ENCODE data around the gene LRRC59.
"Not testable (repeated sequence)": the region's sequence is repeated elsewhere in the genome, so short reads cannot be mapped to it uniquely, and the experiment has no call there.

Gene LRRC59

DNA sequence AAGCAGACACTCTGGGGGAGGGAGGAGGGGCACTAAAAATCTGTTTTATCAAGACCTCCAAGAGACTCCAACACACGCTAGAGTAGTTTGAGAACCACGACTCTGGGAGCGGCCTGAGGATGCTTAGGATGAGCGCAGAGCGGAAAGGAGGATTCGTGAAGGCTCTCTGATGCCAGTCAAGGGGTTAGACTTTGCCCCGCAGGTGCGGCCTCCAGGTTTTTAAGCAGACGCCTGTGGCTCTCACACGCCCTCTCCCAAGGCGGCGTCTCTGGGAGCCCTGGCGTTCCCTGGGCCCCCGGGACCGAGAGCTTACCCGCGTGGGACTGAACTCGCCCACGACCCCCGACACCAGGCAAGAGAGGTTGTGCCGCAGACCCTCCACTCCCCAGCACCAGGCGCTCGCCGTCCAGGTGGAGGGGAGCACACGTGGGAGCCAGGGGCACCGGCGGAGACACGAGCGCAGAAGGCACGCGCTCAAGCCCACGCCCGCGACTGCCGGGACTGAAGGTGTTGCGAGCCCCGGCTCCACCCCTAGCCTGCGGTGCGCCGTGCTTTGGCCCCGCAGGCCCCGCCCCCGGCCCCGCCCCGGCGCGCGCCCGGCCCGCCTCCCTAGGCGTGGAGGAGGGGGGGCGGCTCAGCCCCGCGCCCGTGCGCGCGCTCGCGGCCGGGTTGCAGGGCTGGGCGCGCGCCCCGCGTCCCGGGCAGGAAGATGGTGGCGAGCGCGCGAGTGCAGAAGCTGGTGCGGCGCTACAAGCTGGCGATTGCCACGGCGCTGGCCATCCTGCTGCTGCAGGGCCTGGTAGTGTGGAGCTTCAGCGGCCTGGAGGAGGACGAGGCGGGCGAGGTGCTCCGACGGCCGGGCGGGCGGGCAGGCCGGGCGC lies 51.7 kb downstream of the LRRC59 start, which contains the start of gene XYLT2:
Gene XYLT2, plus strand, starts transcription at position 695 of the 881 bp plus-strand sequence. Its CDS starts 15 bp downstream, at position 710.
- DNase-seq = peak; percentile 91

- no peak for DNase-seq
Observed at GRCh38 chr17:50344731-50345365, 52.5 kb downstream of the LRRC59 start.

- no peak for DNase-seq
Observed at GRCh38 chr17:50339381-50339780, 57.9 kb downstream of the LRRC59 start.

- DNase-seq = no peak
Observed at GRCh38 chr17:50338645-50339044, 58.7 kb downstream of the LRRC59 start.

- DNase-seq = no peak
Observed at GRCh38 chr17:50337956-50338355, 59.4 kb downstream of the LRRC59 start.

DNA sequence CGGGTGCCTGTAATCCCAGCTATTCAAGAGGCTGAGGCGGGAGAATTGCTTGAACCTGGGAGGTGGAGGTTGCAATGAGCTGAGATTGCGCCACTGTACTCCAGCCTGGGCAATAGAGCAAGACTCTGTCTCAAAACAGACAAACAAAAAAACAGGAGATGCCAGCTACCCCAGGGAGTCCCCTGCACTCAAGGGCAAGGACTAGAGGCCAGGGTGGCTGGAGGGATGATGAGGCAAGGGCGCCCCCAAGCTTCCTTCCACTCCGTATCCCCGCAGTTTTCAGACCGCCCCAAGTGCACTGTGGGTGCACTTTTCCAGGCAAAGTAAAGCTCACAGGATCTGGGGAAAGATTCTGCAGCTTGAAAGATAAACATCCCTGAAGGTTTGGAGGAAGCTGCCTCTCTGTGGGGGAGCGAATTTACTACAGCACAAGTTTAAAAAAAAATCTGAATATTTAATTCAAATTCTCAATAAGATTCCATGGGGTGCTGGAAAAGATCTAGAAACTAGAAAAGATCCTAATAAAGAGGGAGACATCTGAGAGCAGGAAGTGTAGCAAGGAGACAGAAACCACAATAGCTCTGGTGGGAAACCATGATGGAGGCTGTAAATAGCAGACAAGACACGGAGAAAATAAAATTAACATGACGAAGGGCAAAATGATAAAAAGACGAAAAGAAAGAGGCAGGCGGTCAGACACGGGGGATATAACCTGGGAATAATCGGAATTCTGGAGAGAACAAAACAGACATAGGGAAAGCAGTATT lies 63.8 kb downstream of the LRRC59 start:
- DNase-seq = not testable (repeated sequence)

DNA sequence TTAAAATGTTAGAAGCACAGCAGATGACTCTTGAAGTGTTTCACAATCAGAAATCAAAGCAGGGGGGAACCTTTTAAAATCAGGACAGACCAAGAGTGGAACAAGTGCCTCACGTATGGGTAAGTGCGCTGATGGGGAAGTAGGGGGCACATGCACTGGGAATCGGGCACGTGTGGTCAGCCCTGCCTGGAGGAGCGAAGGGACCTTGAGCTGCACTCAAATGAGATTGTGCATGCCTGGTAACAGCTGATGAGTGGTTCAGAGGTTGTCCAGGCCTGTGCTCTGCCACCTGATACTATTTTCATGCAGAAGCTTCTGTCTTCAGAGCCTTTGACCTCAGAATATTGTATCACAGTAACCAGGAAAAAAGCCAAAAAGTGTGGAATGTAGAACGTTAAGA lies 65.1 kb downstream of the LRRC59 start:
- DNase-seq = no peak

Data from NCI-H1436 (cell line).